Urothelium cell line (cell line): ENCODE data around the gene RALGPS1.
A peak's percentile ranks its signal among the peaks of the same experiment; 100 is the strongest.
"Not testable (repeated sequence)": the region's sequence is repeated elsewhere in the genome, so short reads cannot be mapped to it uniquely, and the experiment has no call there.

Source experiments
- DNase-seq: peaks from one replicate; pipeline ENCODE4 v3.0.0; 2011; ENCODE audit warnings: low spot score, mixed read lengths
- FAIRE-seq: peaks from 2 replicates; lab custom pipeline; 2011; peaks lifted over from hg19 to GRCh38; lab: Jason Lieb, UNC

RALGPS1 gene

DNA sequence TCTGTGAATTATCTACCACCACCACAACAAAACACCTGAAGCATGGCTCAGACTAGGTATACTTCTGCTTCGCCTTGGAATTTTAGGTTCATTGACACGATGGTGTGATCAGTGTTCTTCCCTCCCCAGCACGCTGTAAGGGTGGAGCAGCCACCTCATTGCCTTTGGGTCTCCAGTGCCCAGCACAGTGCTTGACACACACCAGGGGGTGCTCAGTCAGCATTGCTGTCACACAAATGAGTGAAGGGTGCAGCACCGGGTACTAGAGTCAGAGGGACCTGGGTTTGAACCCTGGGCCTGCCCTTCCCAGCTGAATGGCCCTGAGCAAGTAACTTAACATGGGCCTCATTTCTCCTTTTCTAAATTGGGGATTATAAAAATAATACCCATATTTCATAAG lies 217.8 kb downstream of the RALGPS1 start:
- DNase-seq = no peak
- no peak for FAIRE-seq

DNA sequence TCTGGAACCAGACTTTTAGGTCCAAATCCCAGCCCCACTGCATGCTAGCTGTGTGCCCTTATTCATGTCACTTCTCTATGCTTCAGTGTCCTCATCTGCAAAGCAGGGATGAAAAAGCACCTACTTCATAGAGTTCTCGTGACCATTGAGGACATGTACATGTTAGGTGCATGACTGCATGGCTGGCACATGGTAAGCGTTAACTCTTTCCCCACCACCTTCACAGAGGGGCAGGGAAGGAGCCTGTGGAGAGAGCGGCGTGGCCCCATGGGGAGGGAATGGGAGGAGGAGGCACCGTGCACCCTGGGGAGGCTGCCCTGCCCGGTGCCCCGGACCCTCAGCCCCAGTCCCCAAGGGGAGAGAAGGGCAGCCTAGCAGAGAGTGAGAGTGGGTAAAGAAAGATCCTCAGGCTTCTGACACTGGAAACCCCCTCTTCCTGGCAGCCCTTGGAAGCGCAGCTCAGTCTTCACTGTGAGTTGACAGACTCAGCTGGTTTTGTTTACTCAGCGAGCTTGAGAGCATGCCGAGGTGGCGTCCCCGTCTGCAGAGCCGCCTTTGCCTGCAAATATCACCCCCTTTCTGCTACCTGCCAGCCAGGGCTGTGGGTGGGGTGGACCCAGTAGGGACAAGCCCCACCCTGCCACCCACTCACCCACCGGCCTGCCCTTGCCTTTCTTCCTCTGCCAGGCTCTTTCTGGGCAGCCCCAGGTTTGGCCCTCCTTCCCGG lies 218.5 kb downstream of the RALGPS1 start:
- DNase-seq (peak; percentile 49), FAIRE-seq (no peak)

DNA sequence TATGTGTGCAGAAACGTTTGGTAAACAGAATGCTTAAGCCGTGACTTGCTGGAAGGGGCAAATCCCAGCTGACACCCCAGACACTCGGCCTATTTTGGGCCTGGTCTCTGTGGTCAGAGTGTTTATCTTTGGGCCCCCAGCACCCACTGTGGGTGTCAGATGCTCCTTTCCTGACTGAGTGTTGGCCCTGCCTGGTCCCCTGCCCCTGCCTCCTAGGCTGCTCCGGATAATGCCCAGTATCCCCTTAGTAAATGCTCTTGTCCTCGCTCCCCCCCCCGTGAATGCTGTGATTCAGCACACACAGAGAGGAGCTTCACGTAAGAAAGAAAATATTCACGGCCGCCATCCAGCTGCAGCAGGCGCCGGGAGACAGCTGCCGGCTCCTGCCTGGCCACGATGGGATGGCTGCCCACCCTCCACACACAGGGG lies 219.2 kb downstream of the RALGPS1 start:
- FAIRE-seq = no peak
- DNase-seq = peak; percentile 60

DNA sequence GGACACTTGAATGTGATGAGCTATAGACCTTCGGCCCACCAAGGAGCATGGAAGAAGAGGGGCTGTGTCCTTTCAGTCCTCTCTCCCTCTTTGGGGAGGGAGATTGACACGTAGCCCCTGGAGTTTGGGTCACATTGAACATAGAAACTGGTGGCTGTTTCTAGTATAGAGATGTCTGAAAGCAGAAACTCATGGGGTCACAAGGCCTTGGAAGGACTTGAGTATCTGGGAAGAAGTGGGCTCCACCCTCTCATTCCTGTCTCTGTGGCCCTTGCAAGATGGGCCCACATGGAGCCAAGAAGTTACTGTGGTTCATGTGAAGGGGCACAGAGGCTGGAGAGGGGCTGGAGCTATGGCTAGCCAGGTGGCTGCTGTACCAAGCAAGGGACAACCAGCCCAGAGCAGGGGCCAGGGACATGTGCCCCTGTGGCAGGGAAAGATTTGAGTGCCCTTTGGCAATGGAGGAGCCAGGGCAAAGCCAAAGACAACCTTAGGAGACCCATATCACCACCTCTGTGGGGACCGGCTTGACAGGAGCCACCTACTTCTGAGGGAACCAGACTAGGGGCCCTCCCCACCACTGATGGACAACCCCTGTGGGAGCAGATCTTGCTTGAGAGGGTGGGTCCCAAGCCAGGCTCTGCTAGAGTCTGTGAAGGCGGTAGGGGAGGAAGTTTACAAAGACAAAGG lies 220.6 kb downstream of the RALGPS1 start:
- FAIRE-seq (no peak), DNase-seq (no peak)

DNA sequence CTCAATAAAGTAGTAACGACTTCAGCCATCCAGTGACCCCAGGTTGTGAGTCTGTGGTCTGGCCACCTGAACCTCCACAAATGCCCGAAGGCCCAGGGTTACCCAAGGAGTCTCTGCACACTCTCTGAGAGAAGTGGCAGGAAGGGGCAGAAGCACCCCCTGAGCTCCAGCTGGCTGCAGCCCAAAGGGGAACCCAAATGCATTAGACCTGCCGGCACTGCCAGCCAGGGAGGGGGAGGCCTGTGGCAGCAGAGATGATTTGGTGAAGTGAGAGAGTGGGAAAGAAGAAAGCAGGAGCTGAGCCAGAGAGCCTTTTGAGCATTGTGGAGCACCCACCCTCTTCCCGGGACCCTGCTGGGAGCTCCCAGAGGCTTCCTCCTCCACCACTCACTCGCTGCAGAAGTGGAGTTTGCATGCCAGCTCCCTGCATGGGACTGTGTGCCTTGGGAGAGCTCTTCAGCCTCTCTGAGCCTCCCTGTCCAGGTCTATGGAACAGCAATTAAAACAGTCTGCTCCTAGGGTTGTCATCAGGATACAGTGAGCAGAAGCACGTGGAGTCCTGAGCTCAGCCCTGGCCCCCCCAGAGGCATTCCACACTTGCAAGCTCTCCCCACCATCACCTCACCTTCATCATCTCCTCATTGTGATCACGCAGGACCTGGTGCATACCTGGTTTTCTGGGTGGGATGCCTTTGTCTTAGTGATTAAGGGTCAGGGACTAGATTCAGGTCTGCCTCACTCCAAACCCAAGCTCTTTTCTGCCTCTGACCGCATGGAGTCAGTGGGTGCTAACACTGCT lies 221.7 kb downstream of the RALGPS1 start:
- FAIRE-seq (no peak), DNase-seq (no peak)

DNA sequence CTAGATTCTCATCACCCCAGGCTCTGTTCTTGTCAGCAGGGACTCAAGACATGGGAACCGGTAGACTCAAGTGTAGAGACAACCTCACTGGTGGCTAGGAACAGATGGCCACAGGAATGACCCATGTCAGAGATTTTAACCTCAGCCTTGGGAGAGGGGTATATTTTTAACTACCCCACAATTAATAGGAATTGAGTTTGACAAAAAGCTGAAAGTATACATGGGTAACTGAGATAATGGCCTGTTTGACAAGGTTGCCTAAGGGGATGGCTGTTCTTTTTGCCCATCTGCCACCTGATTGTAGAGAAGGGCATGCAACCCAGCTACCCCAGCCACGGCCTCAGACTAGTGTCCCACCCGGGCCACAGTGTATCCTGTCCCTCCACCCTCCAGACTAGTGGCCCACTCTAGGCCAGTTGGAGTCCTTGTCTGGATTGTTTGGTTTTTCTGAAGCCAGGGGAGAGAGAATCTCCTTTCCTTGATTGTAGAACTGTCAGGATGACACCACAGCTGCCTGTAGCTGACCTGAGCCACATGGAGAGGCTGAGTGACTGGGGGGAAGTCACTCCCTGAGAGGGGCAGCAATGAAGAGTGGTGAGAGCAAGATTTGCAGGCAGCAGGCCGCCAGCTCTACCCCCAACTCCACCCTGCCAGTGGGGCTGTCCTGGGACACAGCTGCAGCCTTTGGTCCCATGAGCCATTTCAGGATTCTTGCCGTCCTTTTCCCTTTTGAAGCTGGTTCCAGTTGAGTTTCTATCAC lies 222.5 kb downstream of the RALGPS1 start:
- DNase-seq = no peak
- no peak for FAIRE-seq

DNA sequence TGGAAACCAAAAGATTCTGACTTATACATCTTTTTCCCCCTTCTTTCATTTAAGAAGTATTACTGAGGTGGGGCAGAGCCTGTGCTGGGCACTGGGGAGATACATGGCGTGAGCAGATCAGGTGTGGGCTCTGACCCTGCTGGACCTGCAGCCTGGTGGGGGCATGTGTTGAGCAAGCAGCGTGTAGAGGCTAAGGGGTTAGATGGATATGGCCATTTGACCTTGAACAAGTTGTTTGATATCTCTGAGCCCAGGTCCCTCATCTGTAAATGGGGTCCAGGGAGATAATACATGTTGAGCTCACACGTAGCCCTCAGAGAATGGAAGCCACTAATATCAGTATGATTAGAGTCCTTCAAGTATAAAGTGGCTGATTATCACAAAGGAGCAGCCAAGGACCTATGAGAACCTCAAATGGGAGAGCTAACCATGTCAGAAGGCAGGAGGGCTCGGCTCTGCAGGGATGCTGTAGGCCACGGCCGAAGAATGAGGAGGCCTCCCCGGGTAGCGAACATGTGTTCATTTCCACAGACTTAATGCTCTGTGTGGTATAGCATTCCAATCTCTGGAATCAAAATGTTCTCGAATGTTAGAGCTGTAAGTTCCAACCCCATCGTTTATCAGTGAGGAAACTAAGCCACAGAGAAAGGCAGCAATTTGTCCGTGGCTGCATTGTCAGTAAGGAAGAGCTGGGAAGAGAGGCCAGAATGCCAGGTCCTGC lies 223.2 kb downstream of the RALGPS1 start:
- no peak for DNase-seq
- FAIRE-seq = no peak

DNA sequence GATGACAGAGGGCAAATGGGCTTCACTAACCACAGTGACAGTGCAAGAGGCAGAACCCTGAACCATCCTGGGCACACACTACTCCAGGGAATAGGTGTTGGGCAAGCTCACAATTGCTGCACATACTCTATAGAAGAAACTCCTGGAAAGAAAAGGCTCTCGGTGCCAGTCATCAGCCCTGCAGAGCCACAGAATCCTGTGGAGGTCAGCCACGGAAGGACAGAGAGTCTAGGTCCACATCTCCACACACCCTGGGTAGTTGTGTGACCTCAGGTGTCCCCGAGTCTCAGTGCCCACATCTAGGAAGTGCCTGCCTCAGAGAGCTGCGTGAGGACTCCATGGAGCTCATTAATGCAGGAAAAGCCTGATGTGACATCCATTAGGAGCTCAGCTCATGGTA lies 223.9 kb downstream of the RALGPS1 start:
- DNase-seq (no peak), FAIRE-seq (no peak)

DNA sequence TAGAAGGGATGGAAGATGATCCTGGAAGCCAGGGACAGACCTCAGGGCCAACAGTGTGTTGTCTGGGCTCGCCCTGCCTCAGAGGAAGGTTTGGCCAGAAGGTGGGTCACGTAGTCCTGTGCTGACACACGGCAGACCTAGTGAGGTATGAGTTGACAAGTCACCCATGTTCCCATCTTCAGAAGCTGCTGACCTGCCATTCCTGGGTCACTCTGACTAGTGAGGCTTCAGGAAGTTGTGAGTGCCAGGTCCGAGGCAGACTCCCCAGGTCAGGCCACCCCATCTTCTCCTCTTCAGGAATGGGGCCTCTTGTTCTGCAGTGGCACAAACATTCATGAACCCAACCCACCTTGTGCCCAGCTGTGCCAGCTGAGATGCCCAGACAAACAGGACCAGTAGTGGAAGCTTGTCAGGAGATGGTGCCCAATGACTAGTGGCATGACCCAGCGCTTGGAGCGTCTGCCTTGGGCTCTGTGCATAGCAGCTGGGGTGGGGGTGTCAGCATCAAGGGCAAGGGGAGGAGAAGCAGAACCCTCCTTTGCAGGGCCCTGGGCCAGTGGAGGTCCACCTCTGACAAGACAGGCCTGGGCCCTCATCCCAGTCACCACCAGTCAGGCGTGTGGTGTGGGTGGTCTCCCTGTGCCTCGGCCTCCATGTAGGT lies 224.6 kb downstream of the RALGPS1 start:
- no peak for FAIRE-seq

DNA sequence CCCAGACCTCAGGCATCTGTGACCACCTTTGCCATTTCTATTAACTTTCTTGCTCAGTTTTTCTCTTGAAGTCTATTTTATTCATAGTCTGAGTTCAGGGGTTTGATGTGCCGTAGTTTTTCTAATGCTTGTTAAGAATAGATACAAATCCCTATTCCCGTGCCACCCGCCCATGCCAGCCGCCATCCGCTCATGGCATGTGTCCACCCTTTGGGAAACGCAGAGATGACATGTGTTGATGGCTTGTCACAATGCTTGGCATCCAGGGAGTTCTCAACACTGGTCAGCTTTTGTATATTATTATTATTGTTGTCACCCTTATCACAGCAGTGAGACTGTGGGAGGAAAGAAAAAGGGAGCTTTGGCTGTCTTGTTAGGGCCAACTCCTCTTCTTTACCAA lies 225.2 kb downstream of the RALGPS1 start:
- FAIRE-seq (no peak), DNase-seq (no peak)

More for the DNA sequence above, 224.6 kb downstream of the RALGPS1 start:
- no peak for DNase-seq

DNA sequence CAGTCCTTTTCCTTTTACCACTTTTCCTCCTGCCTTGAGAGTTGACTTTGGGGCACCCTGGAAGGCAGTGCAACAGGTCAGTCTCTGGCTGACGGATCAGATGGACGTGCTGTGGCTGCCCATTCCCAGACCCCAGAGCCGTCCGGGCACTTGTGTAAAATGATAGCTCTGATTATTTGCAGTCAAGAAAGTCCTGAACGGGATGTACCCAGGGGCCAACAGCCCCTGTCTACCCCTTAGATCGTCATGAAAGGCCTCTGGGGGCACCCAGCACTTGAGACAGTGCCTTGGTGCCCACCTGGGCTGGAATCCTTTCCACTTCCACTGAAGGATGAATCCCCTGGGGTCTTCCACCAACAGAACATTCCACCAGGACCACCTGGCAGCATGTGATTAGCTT lies 225.6 kb downstream of the RALGPS1 start:
- FAIRE-seq = no peak

DNA sequence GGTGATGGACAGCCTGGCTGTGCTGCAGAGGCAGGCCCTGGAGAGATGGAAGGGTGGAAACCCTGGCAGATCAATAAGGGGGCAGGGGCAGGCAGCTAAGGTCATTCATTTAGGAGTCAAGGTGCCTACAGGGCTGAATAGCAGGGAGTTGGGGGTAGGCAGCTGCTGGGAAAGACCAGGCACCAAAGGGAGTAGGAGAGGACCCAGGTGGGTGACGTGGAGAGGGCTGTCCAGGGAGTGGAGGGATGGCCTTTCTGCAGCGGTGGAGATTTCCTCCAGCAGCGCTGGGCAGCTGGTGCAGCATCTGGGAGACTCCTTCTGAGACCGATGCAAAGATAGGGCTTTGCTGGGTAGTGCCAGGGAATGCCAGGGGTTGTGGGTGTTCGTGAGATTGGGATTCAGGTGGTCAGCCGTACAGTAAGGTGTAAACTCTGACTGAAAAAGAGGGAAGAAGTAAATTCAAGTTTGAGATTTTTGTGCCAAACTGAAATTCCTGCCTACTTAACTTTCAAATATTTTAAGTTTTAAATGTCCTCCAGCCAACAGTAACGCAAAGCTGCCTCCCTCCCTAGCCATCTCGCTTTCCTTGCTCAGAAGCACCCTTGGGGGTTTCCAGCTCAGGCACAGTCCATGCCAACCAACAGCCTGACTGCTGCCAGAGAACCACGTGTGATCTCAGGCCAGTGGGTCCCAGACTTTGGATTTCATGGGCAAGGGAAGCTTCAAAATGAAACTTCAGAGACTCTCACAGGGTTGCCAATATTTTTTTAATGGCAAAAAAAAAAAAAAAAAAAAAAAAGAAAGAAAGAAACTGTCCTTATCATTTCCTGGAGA lies 226.5 kb downstream of the RALGPS1 start:
- FAIRE-seq (no peak), DNase-seq (no peak)

More for the DNA sequence above, 225.6 kb downstream of the RALGPS1 start:
- DNase-seq = no peak

DNA sequence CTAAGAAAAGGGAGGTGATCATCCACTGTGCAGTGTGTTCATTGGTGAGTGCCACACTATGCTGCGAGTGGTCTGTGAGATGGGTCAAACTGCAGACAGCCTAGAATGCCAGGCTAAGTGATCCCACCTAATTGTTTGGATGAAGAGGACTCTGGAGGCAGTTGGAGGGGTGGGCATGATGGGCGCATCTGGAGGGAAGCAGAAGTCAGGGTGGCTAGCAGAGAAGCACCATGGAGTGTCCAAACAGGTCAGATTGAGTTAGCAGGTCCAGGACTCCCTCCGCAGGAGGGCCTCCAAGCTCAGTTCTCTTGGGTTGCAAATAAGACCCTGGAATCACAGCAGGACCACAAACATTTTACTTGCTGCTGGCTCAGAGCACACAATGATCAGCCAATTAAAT lies 227.7 kb downstream of the RALGPS1 start:
- FAIRE-seq (no peak), DNase-seq (no peak)

DNA sequence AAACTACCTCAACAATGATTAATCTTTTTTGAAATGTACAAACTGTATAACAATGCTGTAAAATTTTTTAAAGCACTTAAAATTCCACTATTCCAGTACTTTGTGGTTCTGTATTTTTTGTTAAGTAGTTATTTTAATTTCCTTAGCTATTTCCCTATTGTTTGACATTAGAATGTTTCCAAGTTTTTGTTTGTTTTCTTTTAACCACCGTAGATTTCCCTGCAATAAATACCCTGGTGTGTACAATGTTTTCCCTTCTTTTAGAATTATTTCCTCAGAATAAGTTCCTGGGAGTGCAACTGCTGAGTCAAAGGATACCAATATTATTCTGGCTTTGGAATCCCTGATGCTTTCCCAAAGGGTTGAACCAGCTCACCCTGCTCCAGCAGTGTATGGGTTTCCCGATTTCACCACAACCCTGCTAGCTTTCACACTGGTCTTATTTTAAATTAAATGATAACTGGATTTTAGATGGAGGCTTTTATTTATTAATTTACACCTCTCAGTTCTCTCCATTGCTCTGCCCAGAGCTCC lies 228.4 kb downstream of the RALGPS1 start:
- DNase-seq = no peak
- no peak for FAIRE-seq

DNA sequence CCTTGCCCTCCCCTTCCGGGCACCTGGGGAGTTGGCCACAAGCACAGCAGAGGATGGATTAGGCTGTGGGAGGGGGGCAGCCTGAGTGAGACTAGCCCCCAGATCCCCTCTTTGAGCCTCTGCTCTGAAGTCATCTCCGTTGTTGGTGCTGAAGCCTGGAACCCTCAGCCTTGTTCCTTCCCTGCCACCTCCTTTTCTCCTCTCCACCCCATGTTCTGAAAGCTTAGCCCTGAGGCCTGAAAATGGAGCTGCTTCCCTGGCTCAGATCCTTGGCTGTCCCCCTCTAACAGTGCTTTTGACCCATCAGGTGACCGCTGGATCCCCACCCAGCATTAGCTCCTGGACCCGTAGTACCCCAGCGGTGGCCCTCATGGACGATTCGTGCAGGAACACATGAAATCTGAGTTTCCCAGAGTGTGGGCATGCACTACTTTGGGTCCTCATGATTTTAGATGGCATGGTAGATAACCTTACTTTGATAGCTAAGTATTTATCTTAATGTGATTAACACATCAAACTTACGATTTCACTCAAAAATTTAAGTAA lies 229.4 kb downstream of the RALGPS1 start:
- FAIRE-seq = no peak
- DNase-seq = no peak

DNA sequence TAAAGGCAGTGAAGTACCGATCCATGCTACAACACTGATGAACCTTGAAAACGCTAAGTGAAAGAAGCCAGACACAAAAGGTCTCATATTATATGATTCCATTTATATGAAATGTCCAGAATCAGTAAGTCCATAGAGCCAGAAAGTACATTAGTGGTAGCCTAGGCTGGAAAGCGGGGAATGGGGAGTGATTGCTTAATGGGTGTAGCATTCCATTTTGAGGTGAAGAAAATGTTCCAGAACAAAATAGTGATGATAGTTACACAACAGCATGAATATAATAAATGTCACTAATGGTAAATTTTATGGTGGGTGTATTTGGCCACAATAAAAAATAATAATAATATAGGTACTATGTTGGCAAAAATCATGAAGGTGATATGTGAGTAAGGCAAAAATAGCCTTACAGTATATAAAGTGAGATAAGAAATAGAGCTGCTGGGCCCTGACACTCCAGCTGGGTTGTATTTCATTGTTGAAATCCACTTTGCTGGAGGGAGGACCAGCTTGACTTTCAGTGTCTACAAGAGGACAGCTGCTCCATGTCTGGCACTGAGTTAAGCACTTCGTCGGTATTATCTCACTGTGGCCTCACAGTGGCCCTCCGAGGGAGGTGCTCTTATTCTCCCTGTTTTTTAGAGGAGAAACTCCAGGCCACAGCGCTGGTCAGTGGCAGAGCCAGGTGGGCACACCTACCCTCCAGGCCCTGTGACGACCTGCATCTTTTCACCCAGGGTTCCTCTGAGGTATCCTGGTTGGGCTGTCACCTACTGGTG lies 230.3 kb downstream of the RALGPS1 start:
- FAIRE-seq (no peak), DNase-seq (no peak)

DNA sequence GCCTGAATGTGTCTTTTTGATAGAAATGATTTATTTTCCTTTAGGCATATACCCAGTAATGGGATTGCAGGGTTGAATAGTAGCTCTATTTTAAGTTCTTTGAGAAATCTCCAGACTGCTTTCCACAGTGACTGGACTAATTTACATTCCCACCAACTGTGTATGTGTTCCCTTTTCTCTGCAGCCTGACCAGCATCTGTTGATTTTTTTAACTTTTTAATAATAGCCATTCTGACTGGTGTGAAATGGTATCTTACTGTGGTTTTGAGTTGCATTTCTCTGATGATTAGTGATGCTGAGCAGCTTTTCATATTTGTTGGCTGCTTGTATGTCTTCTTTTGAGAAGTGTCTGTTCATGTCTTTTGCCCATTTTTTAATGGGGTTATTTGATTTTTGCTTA lies 232.3 kb downstream of the RALGPS1 start:
- not testable (repeated sequence) for FAIRE-seq, DNase-seq

DNA sequence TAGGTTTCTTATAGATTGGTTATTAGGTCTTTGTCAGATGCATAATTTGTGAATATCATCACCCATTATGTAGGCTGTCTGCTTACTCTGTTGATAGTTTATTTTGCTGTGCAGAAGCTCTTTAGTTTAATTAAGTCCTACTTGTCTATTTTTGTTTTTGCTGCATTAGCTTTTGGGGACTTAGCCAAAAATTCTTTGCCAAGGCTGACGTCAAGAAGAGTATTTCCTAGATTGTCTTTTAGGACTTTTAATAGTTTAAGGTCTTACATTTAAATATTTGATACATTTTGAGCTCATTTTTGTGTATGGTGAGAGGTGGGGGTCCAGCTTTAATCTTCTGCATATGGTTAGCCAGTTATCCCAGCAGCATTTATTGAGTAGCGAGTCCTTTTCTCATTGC lies 232.7 kb downstream of the RALGPS1 start:
- DNase-seq (no peak), FAIRE-seq (no peak)
